Smooth muscle cell (in vitro differentiated cells): Measurements from ENCODE around the gene DPP6. TPM values are rescaled to one million over a fixed set of nuclear protein-coding genes. Genes with fewer than 3 reads are reported as not detected.

ENCODE experiments used
- DNase-seq: peaks from one replicate; lab custom pipeline; 2025; ENCODE audit not compliant: unreplicated experiment; lab: John Stamatoyannopoulos, UW
- H2AFZ ChIP-seq: fragments of 200-600 bp; sonication (generic); 2 replicates; pipeline ENCODE4 v1.6.0; 2016; ENCODE audit warnings: antibody characterized with exemption, low read depth, mild to moderate bottlenecking
- H3F3A ChIP-seq: fragments of 200-600 bp; sonication (generic); 2 replicates; pipeline ENCODE4 v1.6.0; 2017; ENCODE audit warnings: antibody characterized with exemption, low read depth
- H3K27ac ChIP-seq: fragments of 200-600 bp; sonication (generic); 2 replicates; pipeline ENCODE4 v1.5.1; 2016; ENCODE audit warnings: low read depth, mild to moderate bottlenecking
- H3K27me3 ChIP-seq: fragments of 200-600 bp; sonication (generic); 2 replicates; pipeline ENCODE4 v1.6.1; 2016; ENCODE audit warnings: low read depth, mild to moderate bottlenecking
- H3K36me3 ChIP-seq: fragments of 200-600 bp; sonication (generic); 2 replicates; pipeline ENCODE4 v1.5.1; 2016; ENCODE audit warnings: low read depth
- H3K4me1 ChIP-seq: fragments of 200-600 bp; sonication (generic); 2 replicates; pipeline ENCODE4 v1.5.1; 2016; ENCODE audit warnings: low read depth
- H3K4me2 ChIP-seq: fragments of 200-600 bp; sonication (generic); 2 replicates; pipeline ENCODE4 v1.6.0; 2016; ENCODE audit warnings: mild to moderate bottlenecking
- H3K4me3 ChIP-seq: fragments of 200-600 bp; sonication (generic); 2 replicates; pipeline ENCODE4 v1.5.1; 2016; ENCODE audit warnings: mild to moderate bottlenecking
- H3K79me2 ChIP-seq: fragments of 200-600 bp; sonication (generic); 2 replicates; pipeline ENCODE4 v1.6.0; 2016; ENCODE audit warnings: low read depth, mild to moderate bottlenecking
- H3K9ac ChIP-seq: fragments of 200-600 bp; sonication (generic); 2 replicates; pipeline ENCODE4 v1.6.0; 2016; ENCODE audit warnings: low read depth
- H3K9me3 ChIP-seq: fragments of 200-600 bp; sonication (generic); replicated peaks from 2 replicates; pipeline ENCODE4 v1.5.1; 2016; ENCODE audit warnings: low read depth
- H4K20me1 ChIP-seq: fragments of 200-600 bp; sonication (generic); 2 replicates; pipeline ENCODE4 v1.6.0; 2016; ENCODE audit warnings: low read depth
- CTCF ChIP-seq: fragments of 200-600 bp; sonication (generic); IDR thresholded peaks from 2 replicates; pipeline ENCODE4 v1.5.1; 2017; ENCODE audit warnings: borderline replicate concordance, mild to moderate bottlenecking, antibody characterized with exemption; ENCODE audit not compliant: insufficient read depth, poor library complexity, severe bottlenecking
- WGBS: methylation state at CpG from one replicate; pipeline ENCODE4 v1.1.7; 2016; ENCODE audit warnings: low lambda C conversion rate; 5-methylcytosine and 5-hydroxymethylcytosine counted together
- polyA plus RNA-seq: library from polyadenylated mRNA; unstranded; fragments of >200 nt; fragmentation: Nextera tagmentation; extraction: Ambion mirVana; gene quantifications from 2 replicates; pipeline ENCODE4 v1.2.1, GENCODE V29; 2016
- total RNA-seq: library from RNA; depleted of rRNA; stranded (reverse); fragments of >200 nt; gene quantifications from 2 replicates; pipeline ENCODE4 v1.2.3, GENCODE V29; 2014

DPP6 gene
- total and polyA plus RNA-seq, 2 experiments from 2014 or later = 0.72 TPM; not detected in 1

GRCh38 chr7:154906201-154906600 lies 854.0 kb downstream of the DPP6 start:
- H3K9ac ChIP-seq = no peak overlapping the region
- no peak for TF ChIP-seq CTCF
- H3F3A ChIP-seq = no peaks in the 10 kb centered on the region
- H3K27me3 ChIP-seq = no peaks in the 10 kb centered on the region
- H3K4me2 ChIP-seq = no peak overlapping the region
- no peaks in the 10 kb centered on the region for H3K4me1 ChIP-seq
- no peak overlapping the region for H3K4me3 ChIP-seq
- no peak overlapping the region for H2AFZ ChIP-seq
- H4K20me1 ChIP-seq = no peaks in the 10 kb centered on the region
- H3K27ac ChIP-seq = no peak overlapping the region
- no peak for DNase-seq
- H3K36me3 ChIP-seq = no peaks in the 10 kb centered on the region
- no peaks in the 10 kb centered on the region for H3K79me2 ChIP-seq
- H3K9me3 ChIP-seq = no peaks in the 10 kb centered on the region
- whole genome bisulfite sequencing = 89% methylated on average over 7 of the region's 7 CpGs

GRCh38 chr7:154906736-154907355 lies 854.6 kb downstream of the DPP6 start:
- Histone ChIP-seq H3K9ac (no peak overlapping the region), H3K9me3 (no peaks in the 10 kb centered on the region), H3K4me3 (no peak overlapping the region), H3K27me3 (no peaks in the 10 kb centered on the region), H3K4me1 (no peaks in the 10 kb centered on the region), H3F3A (no peaks in the 10 kb centered on the region), H4K20me1 (no peaks in the 10 kb centered on the region), H3K27ac (no peak overlapping the region), H3K36me3 (no peaks in the 10 kb centered on the region), H3K79me2 (no peaks in the 10 kb centered on the region), H2AFZ (no peak overlapping the region), H3K4me2 (no peak overlapping the region)
- no peak for TF ChIP-seq CTCF
- no peak for DNase-seq
- 93% methylated on average over 38 of the region's 41 CpGs for WGBS

- no peak for TF ChIP-seq CTCF
- Histone ChIP-seq H3K27ac (no peak overlapping the region), H3K27me3 (no peaks in the 10 kb centered on the region), H3K79me2 (no peaks in the 10 kb centered on the region), H3K9ac (no peak overlapping the region), H3K9me3 (no peaks in the 10 kb centered on the region), H4K20me1 (no peaks in the 10 kb centered on the region), H3K36me3 (no peaks in the 10 kb centered on the region), H3F3A (no peaks in the 10 kb centered on the region), H3K4me3 (no peak overlapping the region), H2AFZ (no peak overlapping the region), H3K4me2 (no peak overlapping the region), H3K4me1 (no peaks in the 10 kb centered on the region)
- WGBS = 92% methylated on average over 21 of the region's 21 CpGs
- no peak for DNase-seq
Measured at GRCh38 chr7:154907651-154908620, 855.7 kb downstream of the DPP6 start.
